ENCODE data around the gene RFK. TPM values are rescaled to one million over a fixed set of nuclear protein-coding genes. Genes with fewer than 3 reads are reported as not detected.

Gene RFK
- total RNA-seq, 1 experiment from 2014 or later, result 35.0 TPM

DNA sequence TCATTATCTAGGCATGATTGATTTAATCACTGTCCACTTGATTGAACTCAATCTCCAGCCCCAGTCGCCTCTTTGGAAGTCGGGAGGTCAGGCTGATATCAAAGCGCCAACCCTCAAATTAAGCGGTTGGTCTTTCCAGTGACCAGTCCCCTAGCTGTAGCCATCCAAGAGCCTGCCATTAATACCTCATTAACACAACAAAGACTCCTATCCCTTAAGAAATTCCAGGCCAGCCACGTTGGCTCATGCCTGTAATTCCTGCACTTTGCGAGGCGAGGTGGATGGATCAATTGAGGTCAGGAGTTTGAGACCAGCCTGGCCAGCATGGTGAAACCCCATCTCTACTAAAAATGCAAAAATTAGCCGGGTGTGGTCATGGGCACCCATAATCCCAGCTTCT is 37.4 kb upstream of the RFK start:
- Histone ChIP-seq H3K79me2 (ENCODE audit: insufficient read depth, low read length) (no peaks in the 10 kb centered on the region), H2AFZ (ENCODE audit: low read depth, low read length, poor library complexity, severe bottlenecking) (no peak overlapping the region), H3K4me1 (ENCODE audit: control insufficient read depth in 1 of 2, insufficient read depth in 2 of 2, low read length in 2 of 2) (no peaks in the 10 kb centered on the region), H3K36me3 (ENCODE audit: control insufficient read depth in 1 of 2, insufficient read depth in 2 of 2, low read length in 2 of 2) (no peaks in the 10 kb centered on the region), H4K20me1 (ENCODE audit: insufficient read depth) (no peaks in the 10 kb centered on the region), H3K9ac (ENCODE audit: low read length) (no peak overlapping the region), H3K9me3 (ENCODE audit: control insufficient read depth in 1 of 2, insufficient read depth in 1 of 2, low read depth in 1 of 2, low read length in 2 of 2) (no peaks in the 10 kb centered on the region), H3K9me2 (ENCODE audit: insufficient read depth) (no peaks in the 10 kb centered on the region), H3K27me3 (ENCODE audit: insufficient read depth, low read length) (no peaks in the 10 kb centered on the region), H3K27ac (ENCODE audit: low read depth, low read length) (no peak overlapping the region), H3K4me3 (replicated peaks in 1 of 2; ENCODE audit: low read depth in 1 of 2, low read length in 2 of 2) (no peak overlapping the region), H3K4me2 (ENCODE audit: low read length) (no peak overlapping the region)
- ChIA-PET CTCF (no interaction called here), RAD21 (ENCODE audit: low non-redundant PET in 1 of 2, low total read pairs in 2 of 2, uncharacterized antibody in 2 of 2, unreplicated experiment in 2 of 2) (no interaction called here), POLR2A (no interaction called here)
- TF ChIP-seq, protein P1, sequence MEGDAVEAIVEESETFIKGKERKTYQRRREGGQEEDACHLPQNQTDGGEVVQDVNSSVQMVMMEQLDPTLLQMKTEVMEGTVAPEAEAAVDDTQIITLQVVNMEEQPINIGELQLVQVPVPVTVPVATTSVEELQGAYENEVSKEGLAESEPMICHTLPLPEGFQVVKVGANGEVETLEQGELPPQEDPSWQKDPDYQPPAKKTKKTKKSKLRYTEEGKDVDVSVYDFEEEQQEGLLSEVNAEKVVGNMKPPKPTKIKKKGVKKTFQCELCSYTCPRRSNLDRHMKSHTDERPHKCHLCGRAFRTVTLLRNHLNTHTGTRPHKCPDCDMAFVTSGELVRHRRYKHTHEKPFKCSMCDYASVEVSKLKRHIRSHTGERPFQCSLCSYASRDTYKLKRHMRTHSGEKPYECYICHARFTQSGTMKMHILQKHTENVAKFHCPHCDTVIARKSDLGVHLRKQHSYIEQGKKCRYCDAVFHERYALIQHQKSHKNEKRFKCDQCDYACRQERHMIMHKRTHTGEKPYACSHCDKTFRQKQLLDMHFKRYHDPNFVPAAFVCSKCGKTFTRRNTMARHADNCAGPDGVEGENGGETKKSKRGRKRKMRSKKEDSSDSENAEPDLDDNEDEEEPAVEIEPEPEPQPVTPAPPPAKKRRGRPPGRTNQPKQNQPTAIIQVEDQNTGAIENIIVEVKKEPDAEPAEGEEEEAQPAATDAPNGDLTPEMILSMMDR (IDR thresholded peaks at IDR 0.05 in 2 of 3, conservative IDR thresholded peaks at IDR 0.05 in 1 of 3; ENCODE audit: borderline replicate concordance in 1 of 3, insufficient read depth in 1 of 3, low read depth in 2 of 3, low read length in 2 of 3), result no peak
- TF ChIP-seq RAD21 (IDR thresholded peaks at IDR 0.05; ENCODE audit: low read depth), result no peak
- no peak for TF ChIP-seq TCF7L2 (IDR thresholded peaks at IDR 0.05; ENCODE audit: borderline replicate concordance, extremely low read depth, insufficient read depth, insufficient read length)
- TF ChIP-seq, protein P2, sequence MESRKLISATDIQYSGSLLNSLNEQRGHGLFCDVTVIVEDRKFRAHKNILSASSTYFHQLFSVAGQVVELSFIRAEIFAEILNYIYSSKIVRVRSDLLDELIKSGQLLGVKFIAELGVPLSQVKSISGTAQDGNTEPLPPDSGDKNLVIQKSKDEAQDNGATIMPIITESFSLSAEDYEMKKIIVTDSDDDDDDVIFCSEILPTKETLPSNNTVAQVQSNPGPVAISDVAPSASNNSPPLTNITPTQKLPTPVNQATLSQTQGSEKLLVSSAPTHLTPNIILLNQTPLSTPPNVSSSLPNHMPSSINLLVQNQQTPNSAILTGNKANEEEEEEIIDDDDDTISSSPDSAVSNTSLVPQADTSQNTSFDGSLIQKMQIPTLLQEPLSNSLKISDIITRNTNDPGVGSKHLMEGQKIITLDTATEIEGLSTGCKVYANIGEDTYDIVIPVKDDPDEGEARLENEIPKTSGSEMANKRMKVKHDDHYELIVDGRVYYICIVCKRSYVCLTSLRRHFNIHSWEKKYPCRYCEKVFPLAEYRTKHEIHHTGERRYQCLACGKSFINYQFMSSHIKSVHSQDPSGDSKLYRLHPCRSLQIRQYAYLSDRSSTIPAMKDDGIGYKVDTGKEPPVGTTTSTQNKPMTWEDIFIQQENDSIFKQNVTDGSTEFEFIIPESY (IDR thresholded peaks at IDR 0.05; ENCODE audit: extremely low read depth, insufficient replicate concordance, low read length), result no peak
- TF ChIP-seq EGR1 (IDR thresholded peaks at IDR 0.05; ENCODE audit: low read depth), result no peak
- no peak for TF ChIP-seq POLR2A (IDR thresholded peaks at IDR 0.05; ENCODE audit: borderline replicate concordance, extremely low read depth, insufficient read depth, insufficient read length)
- DNase-seq (ENCODE audit: low read depth, low spot score) (no peak), ATAC-seq (no peak)
- intact Hi-C loops (cut with micrococcal nuclease), result no loop called here
- no TSS peak for BruUV-seq (replicated peaks)

Data from HCT116 (cell line).